B cell (primary cell): ENCODE results near the gene KLHL13. TPM values are rescaled to one million over a fixed set of nuclear protein-coding genes. Genes with fewer than 3 reads are reported as not detected.

Experiments used
- ATAC-seq: fragments of 200-7000 bp; cut with Tn5 transposase; one replicate; pipeline ENCODE4 v1.10.0; 2021; ENCODE audit warnings: low read depth, mild to moderate bottlenecking, moderate number of reproducible peaks, moderate library complexity
- CTCF ChIA-PET: fragments of 350-600 bp; sonication (Branson Sonifier 250); formaldehyde crosslinking; loops from one replicate; lab custom pipeline; 2021; ENCODE audit warnings: antibody characterized with exemption, inconsistent platforms; lab: Charles Lee
- POLR2A ChIA-PET: fragments of 350-600 bp; sonication (Branson Sonifier 250); formaldehyde crosslinking; loops from one replicate; lab custom pipeline; 2021; ENCODE audit warnings: antibody characterized with exemption; lab: Charles Lee
- DNase-seq: peaks from one replicate; pipeline ENCODE4 v3.0.0; 2013
- H2AFZ ChIP-seq: 2 replicates; pipeline ENCODE4 v1.6.1; 2012; ENCODE audit warnings: mild to moderate bottlenecking, low read depth, low read length; ENCODE audit not compliant: insufficient read depth, poor library complexity, severe bottlenecking
- H3K27ac ChIP-seq, 2 donors: 1 replicate in 1 of 2; 2 replicates in 1 of 2; pipeline ENCODE4 v1.5.1; 2012 to 2013; ENCODE audit warnings: low read length in 2 of 2, mild to moderate bottlenecking in 2 of 2, moderate library complexity in 1 of 2
- H3K27me3 ChIP-seq, 4 experiments: fragments of 200-600 bp in 1 of 4; sonication (generic) in 1 of 4; replicated peaks in 1 of 4; 1 replicate in 2 of 4; 2 replicates in 2 of 4; pipeline versions ENCODE4 v1.6.1 to v1.7.0; 2013 to 2016; ENCODE audit warnings: low read length in 3 of 4, mild to moderate bottlenecking in 2 of 4, mixed read lengths in 1 of 4, moderate library complexity in 1 of 4; ENCODE audit not compliant: insufficient read depth in 4 of 4, control insufficient read depth in 3 of 4; ENCODE audit errors: control extremely low read depth in 1 of 4
- H3K36me3 ChIP-seq, 2 experiments: replicated peaks in 1 of 2; 1 replicate in 1 of 2; 2 replicates in 1 of 2; pipeline versions ENCODE4 v1.6.1 to v1.7.1; 2013; ENCODE audit warnings: low read length in 1 of 2; ENCODE audit not compliant: insufficient read depth in 2 of 2, control insufficient read depth in 1 of 2; ENCODE audit errors: control extremely low read depth in 1 of 2, extremely low read depth in 1 of 2
- H3K4me1 ChIP-seq, 2 donors: fragments of 200-600 bp in 1 of 2; sonication (generic) in 1 of 2; 1 replicate in 1 of 2; 2 replicates in 1 of 2; pipeline versions ENCODE4 v1.5.1 to v1.6.1; 2013 to 2017; ENCODE audit warnings: low read length in 2 of 2; ENCODE audit not compliant: control insufficient read depth in 2 of 2, insufficient read depth in 2 of 2
- H3K4me2 ChIP-seq: replicated peaks from 2 replicates; pipeline ENCODE3; 2012; ENCODE audit warnings: mild to moderate bottlenecking, low read depth, low read length; ENCODE audit not compliant: poor library complexity, severe bottlenecking
- H3K4me3 ChIP-seq, 5 experiments: fragments of 200-600 bp in 1 of 5; sonication (generic) in 1 of 5; 1 replicate in 3 of 5; 2 replicates in 2 of 5; pipeline versions ENCODE4 v1.5.1 to v1.7.0; 2011 to 2016; ENCODE audit warnings: low read length in 4 of 5, mild to moderate bottlenecking in 4 of 5, low read depth in 2 of 5, control low read depth in 1 of 5, moderate library complexity in 1 of 5; ENCODE audit not compliant: insufficient read depth in 1 of 5; ENCODE audit errors: control extremely low read depth in 1 of 5, extremely low read depth in 1 of 5
- H3K79me2 ChIP-seq: fragments of 200-600 bp; sonication (generic); one replicate; pipeline ENCODE4 v1.6.0; 2016; ENCODE audit warnings: low read length; ENCODE audit not compliant: control insufficient read depth, insufficient read depth
- H3K9ac ChIP-seq: fragments of 200-600 bp; sonication (generic); 2 replicates; pipeline ENCODE4 v1.6.1; 2017; ENCODE audit warnings: mild to moderate bottlenecking, low read length, moderate library complexity
- H3K9me3 ChIP-seq, 3 donors: one replicate each; pipeline versions ENCODE4 v1.6.1 to v1.7.1; 2013; ENCODE audit warnings: low read length in 2 of 3; ENCODE audit not compliant: control insufficient read depth in 2 of 3, insufficient read depth in 1 of 3; ENCODE audit errors: control extremely low read depth in 1 of 3
- H4K20me1 ChIP-seq: 2 replicates; pipeline ENCODE4 v1.6.0; 2012; ENCODE audit warnings: mild to moderate bottlenecking, low read length; ENCODE audit not compliant: insufficient read depth, control insufficient read depth, poor library complexity, severe bottlenecking
- H3K27ac Mint-ChIP-seq: one replicate; pipeline ENCODE4 v1.8.0; 2021; ENCODE audit warnings: mixed read lengths
- H3K27me3 Mint-ChIP-seq: one replicate; pipeline ENCODE4 v1.8.0; 2021; ENCODE audit warnings: mixed read lengths
- H3K4me1 Mint-ChIP-seq: one replicate; pipeline ENCODE4 v1.8.0; 2021; ENCODE audit warnings: mixed read lengths
- H3K4me3 Mint-ChIP-seq: one replicate; pipeline ENCODE4 v1.8.0; 2021; ENCODE audit warnings: mixed read lengths
- H3K9me3 Mint-ChIP-seq: one replicate; pipeline ENCODE4 v1.8.0; 2022; ENCODE audit warnings: mixed read lengths; ENCODE audit not compliant: insufficient read depth
- EZH2 ChIP-seq: IDR thresholded peaks from 2 replicates; pipeline ENCODE4 v1.6.1; 2012; ENCODE audit warnings: borderline replicate concordance, low read depth, mild to moderate bottlenecking, moderate library complexity, low read length; ENCODE audit not compliant: insufficient read depth, poor library complexity, severe bottlenecking
- WGBS: methylation state at CpG from one replicate; pipeline ENCODE4 v1.1.5; 2013; ENCODE audit warnings: missing lambda C conversion rate; ENCODE audit not compliant: insufficient coverage; 5-methylcytosine and 5-hydroxymethylcytosine counted together
- intact Hi-C: fragments of 100-400 bp; cut with micrococcal nuclease; formaldehyde crosslinking; loops from one replicate; pipeline ENCODE4 v1.10.0; 2022
- polyA plus RNA-seq: library from polyadenylated mRNA; depleted of rRNA; stranded (reverse); fragments of >200 nt; gene quantifications from 2 replicates; pipeline ENCODE4 v1.2.3, GENCODE V29; 2012
- total RNA-seq, 2 donors: library from RNA; stranded (reverse); fragments of 120-200 nt in 1 of 2; gene quantifications; 1 replicate in 1 of 2; 2 replicates in 1 of 2; pipeline versions ENCODE4 v1.2.3 to v1.2.4, GENCODE V29; 2013 to 2022
- TF ChIP-seq, protein P1 (sequence below): fragments of 200-600 bp; IDR thresholded peaks from one replicate; pipeline ENCODE4 v1.8.0; 2022; ENCODE audit warnings: antibody characterized with exemption, mild to moderate bottlenecking

The KLHL13 gene
- total and polyA plus RNA-seq, 2 donors (not counting 1 experiment from before 2014, with no cell fraction given) = 0.04 TPM; not detected in 1

DNA sequence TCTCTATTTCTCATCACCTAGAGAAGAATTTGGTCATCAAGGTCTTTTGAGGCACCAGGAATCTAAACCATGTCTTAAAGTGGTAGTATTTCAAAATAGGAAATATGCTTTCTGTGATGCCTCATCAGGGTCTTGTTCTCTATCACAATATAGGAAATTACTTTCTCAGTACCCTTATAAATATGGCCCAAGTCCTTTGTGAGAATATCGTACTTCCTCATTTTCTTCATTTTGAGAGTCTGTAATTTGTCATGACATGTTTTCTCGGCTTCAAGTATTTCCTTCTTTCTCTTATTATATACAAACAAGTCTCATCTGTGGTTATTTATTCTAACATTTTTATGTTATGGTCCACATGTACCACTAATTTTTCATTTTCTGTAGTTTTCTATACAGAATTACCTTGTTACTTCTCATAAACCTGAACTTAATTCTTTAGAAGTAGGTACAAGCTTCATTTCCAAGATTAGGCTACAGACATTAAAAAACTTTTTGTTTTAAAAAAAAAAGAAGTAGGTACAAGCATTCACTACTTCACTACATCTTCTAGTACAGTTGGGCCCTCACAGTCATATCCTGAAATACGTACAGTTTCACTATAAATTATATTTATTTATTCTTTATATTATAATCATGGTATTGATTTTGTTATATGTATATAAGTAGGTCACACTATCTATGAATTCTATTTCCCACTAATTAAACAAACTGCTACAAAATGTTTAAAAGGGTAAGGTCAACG lies 54.4 kb downstream of the KLHL13 start:
- H3K27ac ChIP-seq = no peak overlapping the region
- peaks cover 0 to 3% of the 10 kb centered on the region in 2 donors for H3K4me1 ChIP-seq
- H3K4me1 Mint-ChIP-seq = peaks cover 15% of the 10 kb centered on the region
- no peaks in the 10 kb centered on the region for H3K9me3 Mint-ChIP-seq
- no CpG with 5 or more reads among the region's 4 CpGs for WGBS
- H4K20me1 ChIP-seq = no peaks in the 10 kb centered on the region
- H3K9ac ChIP-seq = no peak overlapping the region
- H3K36me3 ChIP-seq = no peaks in the 10 kb centered on the region
- H3K27ac Mint-ChIP-seq = no peak overlapping the region
- POLR2A ChIA-PET = no interaction called here
- no peaks in the 10 kb centered on the region for H3K79me2 ChIP-seq
- H2AFZ ChIP-seq = no peak overlapping the region
- CTCF ChIA-PET = no interaction called here
- H3K9me3 ChIP-seq = no peaks in the 10 kb centered on the region
- no peaks in the 10 kb centered on the region for H3K27me3 ChIP-seq
- no peak overlapping the region for H3K4me2 ChIP-seq
- H3K4me3 ChIP-seq = no peak overlapping the region
- ATAC-seq = no peak
- intact Hi-C loops = no loop called here
- DNase-seq = no peak
- no peaks in the 10 kb centered on the region for H3K27me3 Mint-ChIP-seq
- no peak for TF ChIP-seq EZH2
- TF ChIP-seq, protein P1, sequence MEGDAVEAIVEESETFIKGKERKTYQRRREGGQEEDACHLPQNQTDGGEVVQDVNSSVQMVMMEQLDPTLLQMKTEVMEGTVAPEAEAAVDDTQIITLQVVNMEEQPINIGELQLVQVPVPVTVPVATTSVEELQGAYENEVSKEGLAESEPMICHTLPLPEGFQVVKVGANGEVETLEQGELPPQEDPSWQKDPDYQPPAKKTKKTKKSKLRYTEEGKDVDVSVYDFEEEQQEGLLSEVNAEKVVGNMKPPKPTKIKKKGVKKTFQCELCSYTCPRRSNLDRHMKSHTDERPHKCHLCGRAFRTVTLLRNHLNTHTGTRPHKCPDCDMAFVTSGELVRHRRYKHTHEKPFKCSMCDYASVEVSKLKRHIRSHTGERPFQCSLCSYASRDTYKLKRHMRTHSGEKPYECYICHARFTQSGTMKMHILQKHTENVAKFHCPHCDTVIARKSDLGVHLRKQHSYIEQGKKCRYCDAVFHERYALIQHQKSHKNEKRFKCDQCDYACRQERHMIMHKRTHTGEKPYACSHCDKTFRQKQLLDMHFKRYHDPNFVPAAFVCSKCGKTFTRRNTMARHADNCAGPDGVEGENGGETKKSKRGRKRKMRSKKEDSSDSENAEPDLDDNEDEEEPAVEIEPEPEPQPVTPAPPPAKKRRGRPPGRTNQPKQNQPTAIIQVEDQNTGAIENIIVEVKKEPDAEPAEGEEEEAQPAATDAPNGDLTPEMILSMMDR = no peak
- no peak overlapping the region for H3K4me3 Mint-ChIP-seq

DNA sequence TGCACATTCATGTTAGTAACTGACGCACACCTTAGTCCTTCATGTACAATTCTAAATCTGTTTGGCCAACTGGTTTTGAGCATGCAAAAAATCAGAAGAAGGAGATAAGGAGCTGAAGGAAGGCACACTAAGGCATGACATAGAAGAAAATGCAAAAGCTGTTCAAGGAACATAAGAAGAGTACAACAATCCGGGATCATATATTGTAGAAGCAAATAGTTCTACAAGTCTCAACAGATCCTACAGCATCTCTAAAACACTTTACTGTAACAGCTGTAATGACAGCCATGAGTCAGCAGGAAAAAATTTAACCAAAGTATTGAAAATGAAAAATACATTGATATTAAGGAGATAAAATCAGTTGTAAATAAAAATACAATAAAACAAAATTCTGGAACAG lies 57.7 kb downstream of the KLHL13 start:
- CTCF ChIA-PET = no interaction called here
- no peak for DNase-seq
- no peaks in the 10 kb centered on the region for H4K20me1 ChIP-seq
- Mint-ChIP-seq H3K27me3 (no peaks in the 10 kb centered on the region), H3K4me1 (peaks cover 15% of the 10 kb centered on the region), H3K27ac (no peak overlapping the region), H3K4me3 (no peak overlapping the region), H3K9me3 (no peaks in the 10 kb centered on the region)
- no peak for ATAC-seq
- TF ChIP-seq EZH2 = no peak
- TF ChIP-seq, protein P1 = no peak
- no CpG with 5 or more reads among the region's 2 CpGs for WGBS
- H3K4me1 ChIP-seq = peaks cover 0 to 3% of the 10 kb centered on the region in 2 donors
- H2AFZ ChIP-seq = no peak overlapping the region
- no peaks in the 10 kb centered on the region for H3K79me2 ChIP-seq
- no peak overlapping the region for H3K4me3 ChIP-seq
- no peaks in the 10 kb centered on the region for H3K9me3 ChIP-seq
- H3K27ac ChIP-seq = no peak overlapping the region
- H3K27me3 ChIP-seq = no peaks in the 10 kb centered on the region
- H3K36me3 ChIP-seq = no peaks in the 10 kb centered on the region
- no peak overlapping the region for H3K9ac ChIP-seq
- intact Hi-C loops = no loop called here
- POLR2A ChIA-PET = no interaction called here
- H3K4me2 ChIP-seq = no peak overlapping the region
